ENCODE measurements around the gene GRIK2. TPM values are rescaled to one million over a fixed set of nuclear protein-coding genes. Genes with fewer than 3 reads are reported as not detected.

GRIK2 gene
- total and polyA plus RNA-seq, 2 of the 4 experiments (the other 2 are of a cell fraction) = 8.2 to 15.2 TPM

GRCh38 chr6:101380897-101381630, 12.4 kb upstream of the GRIK2 start:
- no peaks in the 10 kb centered on the region for H3K4me1 ChIP-seq (ENCODE audit: control insufficient read depth, insufficient read depth, low read length)
- H3K4me2 ChIP-seq (ENCODE audit: low read depth, low read length) = no peak overlapping the region
- no peaks in the 10 kb centered on the region for H3K79me1 ChIP-seq (ENCODE audit: low read depth in 1 of 2, low read length in 2 of 2)
- no peak overlapping the region for H2AK5ac ChIP-seq (ENCODE audit: low read depth, low read length)
- in situ Hi-C loops (cut with MboI; ENCODE audit: low sequenced_read_pairs) (no loop called here), dilution Hi-C loops (cut with HindIII; ENCODE audit: low sequenced_read_pairs, unreplicated experiment) (no loop called here), intact Hi-C loops (cut with micrococcal nuclease) (loop anchor here (10.0 kb wide), 1 partner anchor 496 kb away; the partner anchor contains the start of gene ASCC3)
- DNase-seq (no peak), ATAC-seq (ENCODE audit: low read depth) (no peak)
- H4K20me1 ChIP-seq (ENCODE audit: insufficient read depth, low read length) = no peaks in the 10 kb centered on the region
- H3K36me3 ChIP-seq (ENCODE audit: control insufficient read depth, insufficient read depth, low read length) = no peaks in the 10 kb centered on the region
- H2BK15ac ChIP-seq (ENCODE audit: low read depth, low read length) = no peak overlapping the region
- no peak overlapping the region for H3K56ac ChIP-seq (ENCODE audit: extremely low read depth, insufficient read depth, low read length)
- no peak overlapping the region for H2AFZ ChIP-seq (replicated peaks; ENCODE audit: low read length, poor library complexity)
- no peaks in the 10 kb centered on the region for H3K27me3 ChIP-seq (ENCODE audit: control insufficient read depth, insufficient read depth, low read length)
- H2BK20ac ChIP-seq (ENCODE audit: low read depth, low read length) = no peak overlapping the region
- H3K9ac ChIP-seq (ENCODE audit: low read depth, low read length) = no peak overlapping the region
- H3K14ac ChIP-seq (replicated peaks; ENCODE audit: low read depth, low read length) = no peak overlapping the region
- H3K9me1 ChIP-seq (ENCODE audit: insufficient read depth, low read length) = no peaks in the 10 kb centered on the region
- CTCF ChIA-PET = no interaction called here
- H2BK5ac ChIP-seq (ENCODE audit: low read depth, low read length, poor library complexity, severe bottlenecking) = no peak overlapping the region
- no peaks in the 10 kb centered on the region for H3K9me3 ChIP-seq (ENCODE audit: control insufficient read depth, insufficient read depth, low read length)
- no peak overlapping the region for H4K5ac ChIP-seq (ENCODE audit: low read depth, low read length)
- no peak overlapping the region for H3K18ac ChIP-seq (ENCODE audit: low read depth, low read length)
- no peak overlapping the region for H2BK120ac ChIP-seq (ENCODE audit: low read depth, low read length)
- H3K4ac ChIP-seq (ENCODE audit: low read depth, low read length) = no peak overlapping the region
- TF ChIP-seq MAFK (IDR thresholded peaks at IDR 0.05; ENCODE audit: low read depth, low read length) (no peak), USF2 (IDR thresholded peaks at IDR 0.05; ENCODE audit: low read depth, low read length) (no peak), FOS (IDR thresholded peaks at IDR 0.05; ENCODE audit: low read depth, low read length) (no peak), MXI1 (IDR thresholded peaks at IDR 0.05; ENCODE audit: borderline replicate concordance, low read depth, low read length) (no peak), RCOR1 (IDR thresholded peaks at IDR 0.05; ENCODE audit: insufficient replicate concordance, low read length) (no peak), RAD21 (IDR thresholded peaks at IDR 0.05; ENCODE audit: low read length) (no peak), RFX5 (IDR thresholded peaks at IDR 0.05; ENCODE audit: low read depth, low read length) (no peak), MAZ (IDR thresholded peaks at IDR 0.05; ENCODE audit: borderline replicate concordance, low read depth, low read length) (no peak), POLR2A (IDR thresholded peaks at IDR 0.05; ENCODE audit: low read depth, low read length) (no peak), CEBPB (IDR thresholded peaks at IDR 0.05; ENCODE audit: low read depth, low read length) (no peak), CTCF (conservative IDR thresholded peaks at IDR 0.05; ENCODE audit: low read depth, low read length) (no peak), CHD1 (IDR thresholded peaks at IDR 0.05; ENCODE audit: low read depth, low read length) (no peak), NFE2L2 (IDR thresholded peaks at IDR 0.05; ENCODE audit: low read depth, low read length) (no peak), BHLHE40 (IDR thresholded peaks at IDR 0.05; ENCODE audit: low read depth, low read length) (no peak), SMC3 (IDR thresholded peaks at IDR 0.05; ENCODE audit: low read depth, low read length) (no peak)
- TF ChIP-seq, protein P1, sequence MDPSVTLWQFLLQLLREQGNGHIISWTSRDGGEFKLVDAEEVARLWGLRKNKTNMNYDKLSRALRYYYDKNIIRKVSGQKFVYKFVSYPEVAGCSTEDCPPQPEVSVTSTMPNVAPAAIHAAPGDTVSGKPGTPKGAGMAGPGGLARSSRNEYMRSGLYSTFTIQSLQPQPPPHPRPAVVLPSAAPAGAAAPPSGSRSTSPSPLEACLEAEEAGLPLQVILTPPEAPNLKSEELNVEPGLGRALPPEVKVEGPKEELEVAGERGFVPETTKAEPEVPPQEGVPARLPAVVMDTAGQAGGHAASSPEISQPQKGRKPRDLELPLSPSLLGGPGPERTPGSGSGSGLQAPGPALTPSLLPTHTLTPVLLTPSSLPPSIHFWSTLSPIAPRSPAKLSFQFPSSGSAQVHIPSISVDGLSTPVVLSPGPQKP (IDR thresholded peaks at IDR 0.05; ENCODE audit: borderline replicate concordance, low read depth, low read length) = no peak
- WGBS, 2 experiments (ENCODE audit: extremely low coverage in 2 of 2, insufficient read length in 1 of 2) = no CpG with 5 or more reads among the region's 2 CpGs
- no peak overlapping the region for H2AK9ac ChIP-seq (replicated peaks; ENCODE audit: low read depth, low read length, poor library complexity)
- H4K8ac ChIP-seq (ENCODE audit: low read depth in 2 of 2, low read length in 2 of 2) = no peak overlapping the region
- BruUV-seq (replicated peaks) = no TSS peak
- POLR2A ChIA-PET (ENCODE audit: unreplicated experiment) = interaction anchor here (0.6 kb wide), 1 partner anchor 43 kb away, joined by 5 read pairs; no protein-coding TSS in a partner anchor
- H3K27ac ChIP-seq (ENCODE audit: insufficient read depth, low read length) = no peak overlapping the region
- no peak overlapping the region for H3K4me3 ChIP-seq (ENCODE audit: insufficient read depth, low read depth, low read length)
- H4K91ac ChIP-seq (ENCODE audit: insufficient read depth, low read depth, low read length) = no peak overlapping the region
- H3K23ac ChIP-seq (ENCODE audit: low read depth, low read length) = no peak overlapping the region

Data from IMR-90 (cell line).